GM19043 (cell line): ENCODE results near the gene SSBP4.

Experiments
- ATAC-seq: cut with Tn5 transposase; IDR thresholded peaks from one replicate; pipeline ENCODE4 v1.9.1; 2021; ENCODE audit warnings: low read depth; ENCODE audit not compliant: unreplicated experiment

Gene SSBP4

DNA sequence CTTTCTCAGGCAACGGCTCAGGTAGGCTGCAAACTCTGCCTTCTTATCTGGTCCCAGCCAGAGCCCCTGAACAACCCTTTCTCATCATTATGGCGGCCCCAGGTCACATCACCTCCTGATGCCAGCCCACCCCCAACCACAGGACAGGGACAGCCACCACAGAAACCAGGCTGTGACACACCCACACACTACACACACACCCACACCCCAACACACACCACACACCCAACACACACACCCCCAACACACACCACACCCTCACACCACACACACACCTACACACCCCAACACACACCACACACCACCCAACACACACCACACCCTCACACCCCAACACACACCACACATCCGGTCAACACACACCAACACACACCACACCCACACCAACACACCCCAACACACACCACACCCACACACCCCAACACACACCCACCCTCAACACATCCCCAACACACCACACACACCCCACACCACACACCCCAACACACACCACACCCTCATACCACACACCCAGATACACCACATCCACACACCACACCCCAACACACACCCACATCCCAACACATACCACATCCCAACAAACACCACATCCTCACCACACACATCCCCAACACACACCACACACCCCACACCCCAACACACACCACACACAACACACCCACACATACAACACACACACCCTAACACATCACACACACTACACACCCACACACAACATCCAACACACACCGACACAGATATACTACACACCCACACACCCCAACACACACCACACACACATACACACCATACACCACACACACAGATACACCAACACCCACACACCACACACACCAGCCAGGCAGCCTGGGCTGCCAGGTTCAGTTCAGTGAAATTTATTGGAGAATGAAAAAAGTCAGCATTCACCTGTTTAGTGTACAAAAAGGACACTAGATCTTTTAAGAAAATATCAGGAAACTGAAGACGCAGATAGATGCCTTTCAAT, 22.9 kb downstream of the SSBP4 start:
- no peak for ATAC-seq

DNA sequence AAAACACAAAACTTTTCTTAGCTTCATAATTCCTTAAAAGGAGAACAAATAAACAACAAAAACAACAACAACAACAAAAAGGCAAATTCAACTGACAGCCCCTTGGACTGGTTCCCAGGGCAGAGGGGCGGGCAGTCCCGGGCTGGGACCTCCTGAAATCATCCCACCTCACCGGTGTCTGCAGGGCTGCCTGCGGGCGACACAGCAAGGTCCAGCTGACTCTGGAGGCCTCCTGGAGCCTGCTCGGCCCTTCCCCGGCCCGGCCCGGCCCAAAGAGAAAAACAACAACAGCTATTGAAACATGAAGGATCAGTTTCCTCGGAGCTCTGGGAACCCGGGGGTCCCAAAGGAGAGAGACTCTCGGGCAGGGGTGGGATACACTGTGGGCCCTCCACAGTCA, 23.7 kb downstream of the SSBP4 start:
- ATAC-seq, result no peak

DNA sequence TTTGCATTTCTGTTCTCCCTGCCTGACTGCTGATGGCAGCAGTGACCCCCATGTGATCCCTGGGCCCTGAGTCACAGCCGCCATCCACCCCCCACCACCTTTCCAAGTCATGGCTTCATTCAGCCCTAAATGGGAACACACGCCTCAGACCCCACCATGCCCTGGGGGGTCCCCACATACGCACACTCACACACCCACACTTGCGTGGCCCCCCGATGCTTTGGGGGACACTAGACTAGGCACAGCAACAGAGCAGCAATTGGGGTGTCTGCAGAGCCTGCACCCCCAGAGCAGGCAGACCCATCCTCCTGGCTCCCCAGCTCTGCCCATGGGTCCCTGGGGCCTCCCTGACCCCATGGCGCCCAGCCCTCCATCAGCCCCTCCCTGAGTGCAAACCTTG, 24.2 kb downstream of the SSBP4 start:
- ATAC-seq, result no peak

DNA sequence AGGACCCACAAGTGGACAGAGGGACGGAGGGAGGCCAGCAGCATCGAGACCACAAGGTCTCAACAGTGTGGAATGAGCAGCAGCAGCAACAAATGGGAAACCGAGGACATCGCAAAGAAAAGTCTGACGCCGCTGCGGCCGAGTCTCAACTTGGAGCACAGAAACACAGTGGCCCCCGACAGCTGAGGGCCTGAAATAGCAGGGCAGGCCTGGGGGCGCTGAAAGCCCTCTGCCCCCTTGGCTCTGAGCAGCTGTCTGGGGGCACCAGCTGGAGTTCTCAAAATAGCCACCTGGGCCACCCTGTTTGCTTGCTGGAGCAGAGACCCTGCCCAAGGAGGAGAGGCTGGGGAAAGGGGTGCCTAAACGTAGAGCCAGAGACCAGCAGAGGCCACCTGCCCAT, 24.6 kb downstream of the SSBP4 start:
- ATAC-seq, result no peak

DNA sequence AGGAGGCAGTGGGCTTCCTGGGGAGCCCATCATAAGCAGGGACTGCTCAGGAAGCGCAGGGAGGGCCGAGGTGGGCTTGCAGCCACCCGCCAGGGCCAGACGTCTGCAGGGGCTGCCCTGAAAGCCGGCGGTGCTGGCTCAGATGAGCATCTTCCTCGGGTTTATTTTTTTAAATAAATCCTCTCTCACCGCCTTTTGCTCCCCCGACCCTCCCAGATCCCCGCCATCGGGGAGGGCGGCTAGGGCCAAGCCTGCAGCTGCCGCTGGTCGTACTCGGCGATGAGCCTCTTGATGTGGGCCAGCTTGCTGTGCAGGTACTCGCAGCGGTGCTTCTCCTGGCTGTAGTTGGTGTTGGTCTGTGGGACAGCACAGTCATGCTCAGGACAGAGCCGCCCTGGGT, 25.3 kb downstream of the SSBP4 start:
- ATAC-seq, result no peak

DNA sequence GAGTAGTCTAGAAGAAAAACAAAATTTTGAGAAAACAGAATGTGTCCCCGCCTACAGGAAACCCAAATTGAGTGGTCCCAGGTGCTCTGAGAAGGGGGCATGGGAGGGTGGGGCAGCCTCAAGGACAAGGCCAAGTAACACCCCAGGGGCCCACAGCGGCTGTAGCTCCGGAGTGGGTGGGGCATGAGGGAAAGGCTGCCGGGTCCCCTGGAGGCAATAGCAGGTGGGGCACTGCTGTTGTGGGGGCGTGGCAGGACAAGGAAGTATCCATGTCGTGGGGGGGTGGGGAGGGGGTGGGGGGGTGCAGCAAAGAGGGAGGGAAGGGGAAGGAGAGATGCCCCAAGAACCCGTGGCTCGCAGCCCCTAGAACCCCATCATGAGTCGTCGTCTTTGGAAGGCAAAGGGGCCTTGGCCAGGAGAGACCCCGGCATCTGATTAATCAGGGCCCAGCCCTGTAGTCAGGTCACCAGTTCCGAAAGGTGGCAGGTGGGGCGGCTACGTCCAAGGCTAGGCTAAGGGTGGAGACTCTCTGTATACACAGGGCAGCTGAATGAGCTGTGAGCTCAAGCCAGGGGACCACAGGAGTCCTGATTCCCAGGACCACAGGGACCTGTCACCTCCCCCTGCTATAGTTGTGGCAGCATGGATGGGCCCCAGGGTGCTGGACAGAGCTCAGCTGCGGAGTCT, 26.2 kb downstream of the SSBP4 start:
- no peak for ATAC-seq

DNA sequence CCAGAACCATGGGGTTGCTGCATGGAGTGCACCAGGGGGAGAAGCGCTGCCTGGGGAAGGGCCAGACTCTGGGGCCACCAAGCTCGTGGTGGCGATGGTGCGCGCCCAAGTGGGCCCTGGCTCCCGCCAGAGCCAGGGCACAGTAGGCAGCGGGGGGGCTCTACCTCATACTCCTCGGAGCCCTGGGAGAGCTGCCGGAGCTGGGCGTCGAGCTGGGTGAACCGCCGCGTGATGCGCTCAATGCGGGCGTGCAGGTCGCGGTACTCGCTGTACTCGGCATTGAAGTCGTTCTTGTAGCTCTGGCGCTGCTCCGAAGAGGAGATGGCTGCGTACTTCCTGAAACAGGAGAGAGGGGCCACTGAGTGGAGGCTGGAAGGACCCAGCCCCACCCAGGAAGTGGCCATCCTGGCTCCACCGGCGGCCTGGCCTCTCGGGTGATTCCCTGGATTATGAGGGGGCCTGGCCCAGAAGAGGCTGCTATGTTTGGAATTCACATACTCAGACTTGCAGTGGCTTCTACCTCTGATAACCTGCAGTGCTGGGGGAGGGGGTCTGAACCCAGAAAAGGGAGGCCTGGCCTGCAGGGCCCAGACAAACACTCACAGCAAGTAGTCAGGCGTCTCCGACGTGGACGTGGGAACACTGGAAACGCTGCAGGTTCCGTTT, 27.1 kb downstream of the SSBP4 start:
- no peak for ATAC-seq

DNA sequence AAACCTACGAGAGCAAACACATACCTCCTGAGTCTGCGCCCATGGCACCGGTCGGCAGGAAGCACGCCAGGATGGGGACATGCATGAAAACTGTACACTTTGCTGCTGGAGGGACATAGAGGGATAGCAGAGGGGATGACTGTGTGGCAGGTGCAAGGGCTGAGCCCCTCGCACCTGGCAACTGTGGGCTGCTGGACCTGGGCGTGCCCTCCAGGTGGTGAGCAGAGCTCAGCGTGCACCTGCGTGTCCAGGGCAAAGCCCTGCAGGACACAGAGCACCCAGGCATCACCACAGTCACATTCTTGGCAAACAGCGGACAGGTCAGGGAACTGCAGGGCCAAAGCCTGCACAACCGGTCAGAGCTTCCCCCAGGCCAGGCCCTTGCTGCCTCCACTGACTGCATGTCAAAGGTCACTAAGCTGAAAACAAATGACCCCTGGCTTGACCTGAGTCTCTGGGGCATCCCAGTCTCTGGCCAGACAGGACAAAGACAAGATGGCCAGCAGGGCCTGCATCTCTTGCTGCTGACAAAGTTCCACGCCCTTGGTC, 27.7 kb downstream of the SSBP4 start:
- no peak for ATAC-seq

DNA sequence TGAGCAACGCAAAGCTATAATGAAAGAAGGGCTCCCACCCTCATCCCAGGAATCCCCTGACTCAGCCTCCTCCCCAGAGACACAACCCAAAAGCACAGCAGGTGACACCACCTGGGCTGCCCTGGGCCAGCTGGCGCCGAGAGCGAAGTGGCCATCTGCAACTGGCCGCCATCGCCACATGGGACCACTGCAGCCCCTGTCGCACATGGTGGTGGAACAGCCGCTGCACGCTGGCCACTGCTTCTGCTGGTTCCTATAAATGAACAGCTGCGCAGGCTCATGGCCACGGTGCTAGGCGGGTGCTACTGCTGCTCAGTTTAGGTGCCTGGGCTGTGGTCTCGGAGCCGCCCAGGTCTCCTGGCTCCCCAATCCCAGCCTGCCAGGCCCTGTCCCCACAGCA, 30.4 kb downstream of the SSBP4 start:
- no peak for ATAC-seq

DNA sequence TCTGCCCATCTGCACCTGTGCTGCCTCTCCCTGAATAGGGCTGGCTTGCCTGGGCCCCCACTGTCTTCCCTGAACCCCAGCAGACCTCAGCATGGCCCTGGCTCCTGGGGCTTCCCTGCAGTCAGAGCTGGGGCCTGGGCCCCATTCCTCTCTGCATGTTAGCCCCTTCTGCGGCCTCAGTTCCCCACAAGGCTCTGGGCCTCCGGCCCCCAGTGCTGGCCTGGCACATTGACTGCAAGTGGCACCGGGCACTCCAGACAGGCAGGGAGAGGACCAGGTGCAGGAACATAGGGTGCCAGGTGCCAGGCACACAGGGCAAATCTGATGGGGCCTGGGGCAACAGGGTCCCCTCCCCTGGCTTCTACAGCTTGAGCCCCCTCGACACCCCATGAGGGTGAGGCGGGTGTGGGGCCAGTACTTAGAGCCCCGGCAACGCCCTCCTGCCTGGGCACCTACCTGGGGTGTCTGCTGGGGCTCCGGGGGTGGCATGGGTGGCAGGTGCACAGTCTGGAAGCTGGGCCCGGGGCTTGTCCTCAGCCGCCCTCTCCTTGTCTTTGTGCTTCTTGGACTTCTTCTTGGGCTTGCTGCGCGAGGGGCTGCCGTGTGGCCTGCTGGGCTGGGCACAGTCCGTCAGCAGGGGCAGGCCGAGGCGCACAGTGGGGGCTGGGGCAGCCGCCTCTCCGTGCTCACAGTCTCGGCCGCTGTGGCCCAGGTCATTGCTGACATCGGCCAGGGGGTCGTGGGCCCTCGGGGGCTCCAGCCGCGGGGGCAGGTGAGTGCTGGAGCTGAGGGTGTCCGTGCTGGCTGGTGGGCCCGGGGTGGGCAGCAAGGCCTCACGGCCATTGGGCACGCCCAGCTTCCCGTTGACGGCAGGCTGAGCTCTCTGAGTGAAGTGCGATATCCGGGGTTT, 31.1 kb downstream of the SSBP4 start:
- ATAC-seq, result no peak

DNA sequence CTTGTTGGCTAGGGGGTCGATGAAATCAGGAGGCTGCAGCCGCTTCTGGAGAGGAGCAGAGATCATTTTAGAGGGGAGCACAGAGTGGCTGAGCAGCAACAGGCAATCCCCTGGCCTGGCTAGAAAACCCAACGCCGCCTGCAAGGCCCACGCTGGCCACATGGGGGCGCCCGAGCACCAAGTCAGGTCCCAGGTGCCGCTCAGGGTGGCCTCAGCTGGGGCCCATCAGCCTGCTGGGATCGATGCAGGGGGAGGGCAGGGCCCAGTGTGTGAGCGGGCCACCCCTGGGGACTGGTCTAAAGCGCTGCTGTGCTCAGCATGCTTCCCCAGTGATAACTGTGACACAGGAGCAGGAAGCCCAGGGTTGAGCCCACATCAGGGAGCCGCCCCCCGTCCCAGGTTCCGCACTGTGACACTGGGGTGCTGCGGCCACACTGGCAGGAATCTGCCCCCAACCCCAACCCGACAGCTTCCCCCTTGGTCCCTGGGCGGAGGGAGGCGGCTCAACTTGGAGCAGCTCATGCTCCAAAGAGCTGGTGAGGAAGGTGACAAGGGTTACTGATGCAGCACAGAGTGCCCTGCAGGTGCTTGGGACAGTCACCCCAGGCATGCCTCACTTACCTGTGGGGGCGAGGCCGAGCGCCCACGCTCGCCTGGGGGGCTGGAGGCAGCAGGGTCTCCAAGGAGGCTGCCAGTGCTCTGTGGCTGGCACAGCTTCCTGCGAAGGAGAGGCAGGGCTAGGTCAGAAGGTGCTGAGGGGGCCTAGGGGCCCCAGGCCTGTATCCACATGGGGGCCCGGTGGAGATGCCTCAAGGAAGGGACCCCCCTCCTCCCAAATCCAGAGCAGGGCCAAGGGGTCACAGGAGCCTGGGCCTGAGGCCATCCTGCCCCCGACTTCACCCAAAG, 32.0 kb downstream of the SSBP4 start:
- no peak for ATAC-seq

DNA sequence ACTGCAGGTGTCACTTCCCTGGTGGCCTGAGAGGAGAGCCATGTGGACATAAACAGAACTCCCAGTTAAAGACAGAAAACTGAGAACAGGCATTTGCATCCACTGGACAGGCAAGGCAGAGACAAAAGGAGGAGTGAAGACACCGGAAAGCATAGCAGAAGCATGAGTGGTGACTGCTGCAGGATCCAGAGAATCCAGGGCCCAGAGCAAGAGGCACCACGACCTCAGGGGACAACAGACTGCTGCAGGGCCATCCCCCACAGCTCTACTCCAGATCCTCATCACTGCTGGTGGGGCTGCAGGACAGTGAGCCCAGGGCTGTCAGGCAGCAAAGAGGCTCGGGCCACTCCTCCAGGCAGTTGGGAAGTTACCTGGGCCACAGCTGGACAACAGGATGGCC, 33.2 kb downstream of the SSBP4 start:
- ATAC-seq, result no peak

DNA sequence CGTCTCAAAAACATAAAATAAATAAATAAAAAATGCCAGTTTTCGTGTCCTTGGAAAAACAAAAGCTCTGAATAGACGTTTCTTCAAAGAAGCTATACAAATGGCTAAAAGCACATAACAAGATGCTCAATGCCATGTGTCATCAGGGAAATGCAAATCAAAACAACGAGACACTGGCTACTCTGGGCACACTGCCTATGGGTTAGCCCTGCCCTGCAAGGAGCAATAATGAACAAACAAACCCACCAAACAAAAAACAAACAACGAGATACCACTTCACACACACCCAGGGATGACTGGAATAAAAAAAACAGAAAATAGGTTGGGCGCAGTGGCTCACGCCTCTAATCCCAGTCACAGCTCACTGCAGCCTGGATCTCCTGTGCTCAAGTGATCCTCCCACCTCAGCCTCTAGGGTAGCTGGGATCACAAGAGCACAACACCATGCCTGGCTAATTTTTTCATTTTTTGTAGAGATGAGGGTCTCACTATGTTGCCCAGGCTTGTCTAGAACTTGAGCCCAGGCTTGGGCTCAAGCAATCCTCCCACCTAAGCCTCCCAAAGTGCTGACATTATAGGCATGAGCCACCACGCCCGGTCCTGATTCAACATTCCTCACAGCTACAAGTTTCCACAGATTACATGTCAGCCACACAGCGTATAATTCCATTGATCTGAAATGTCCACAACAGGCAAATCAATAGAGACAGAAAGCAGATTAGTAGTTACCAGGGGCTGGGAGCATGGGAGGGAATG, 34.2 kb downstream of the SSBP4 start:
- no peak for ATAC-seq

DNA sequence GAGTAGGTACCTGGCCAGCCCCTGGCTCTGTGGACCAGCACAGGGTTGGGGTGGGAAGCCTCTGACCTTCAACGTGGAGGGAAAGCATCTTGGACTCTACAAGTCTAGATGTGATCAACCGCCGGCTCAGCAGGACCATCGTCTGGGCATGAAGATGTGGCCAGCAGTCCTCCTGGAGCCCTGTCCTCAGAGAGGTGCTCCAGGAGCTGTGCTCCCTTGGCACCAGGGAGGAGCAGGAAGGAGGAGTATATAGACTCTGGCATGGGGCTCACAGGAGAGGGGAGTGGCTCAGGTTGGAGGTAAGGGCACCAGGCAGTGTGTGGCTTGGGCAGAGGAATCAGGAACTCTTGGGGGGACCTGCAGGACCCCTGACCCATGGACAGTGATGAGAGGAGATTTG, 37.1 kb downstream of the SSBP4 start:
- no peak for ATAC-seq

DNA sequence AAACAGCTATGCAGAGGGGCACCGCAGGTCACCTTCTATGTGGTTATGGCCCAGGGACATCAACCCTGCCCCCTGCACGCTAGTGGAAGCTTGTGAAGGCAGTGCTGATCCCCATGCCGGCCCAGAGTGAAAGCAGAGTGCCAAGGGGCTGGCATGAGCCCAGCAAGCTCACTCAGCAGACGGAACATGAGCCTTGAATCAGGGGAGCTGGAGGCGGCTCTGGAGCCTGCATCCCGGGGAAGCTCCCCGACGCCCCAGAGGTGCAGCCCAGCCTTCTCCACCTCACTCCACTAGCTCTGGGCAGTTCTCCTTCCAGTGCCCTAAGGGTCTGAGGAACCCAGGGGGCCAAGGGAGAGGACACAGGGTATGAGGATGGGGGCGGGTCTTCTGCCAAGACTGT, 37.8 kb downstream of the SSBP4 start:
- ATAC-seq, result no peak

DNA sequence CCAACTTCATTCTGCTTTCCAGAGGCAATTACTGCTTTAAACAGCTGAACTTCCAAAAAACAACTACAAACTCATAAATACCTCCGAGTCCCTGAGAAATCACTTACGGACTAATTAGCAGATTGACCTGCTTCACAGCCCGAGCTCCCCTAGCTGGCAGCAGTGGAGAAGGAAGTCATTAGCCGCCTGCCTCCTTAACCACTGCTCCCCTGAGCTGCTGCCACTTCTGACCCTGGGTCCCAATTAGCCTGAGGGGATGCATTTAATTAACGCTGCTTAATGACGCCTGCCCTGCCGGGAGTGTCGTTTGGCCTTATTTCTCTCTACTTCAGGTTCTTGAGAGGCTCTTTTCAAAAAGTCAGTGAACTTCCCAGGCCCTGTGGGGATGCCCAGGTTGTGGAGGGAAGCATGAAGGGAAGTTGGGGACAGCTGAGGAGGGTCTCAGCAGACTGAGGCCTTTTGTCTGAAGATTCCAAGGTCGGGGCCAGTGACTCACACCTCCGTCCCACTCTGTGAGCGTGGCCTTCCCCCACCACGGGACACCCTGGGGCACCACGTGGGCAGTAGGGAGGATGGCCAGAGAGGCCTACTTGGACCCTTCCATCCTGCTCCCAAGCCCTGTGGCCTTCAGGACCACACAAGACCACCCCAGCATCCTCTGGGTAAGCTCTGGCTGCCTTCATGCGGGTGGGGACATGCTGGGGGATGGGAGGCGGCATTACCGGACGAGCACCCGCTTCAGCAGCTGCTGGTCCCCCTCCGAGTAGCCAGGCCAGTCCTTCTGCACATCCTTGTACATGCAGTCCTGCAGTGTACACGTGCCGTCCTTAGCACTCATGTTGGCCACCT, 38.5 kb downstream of the SSBP4 start:
- no peak for ATAC-seq

DNA sequence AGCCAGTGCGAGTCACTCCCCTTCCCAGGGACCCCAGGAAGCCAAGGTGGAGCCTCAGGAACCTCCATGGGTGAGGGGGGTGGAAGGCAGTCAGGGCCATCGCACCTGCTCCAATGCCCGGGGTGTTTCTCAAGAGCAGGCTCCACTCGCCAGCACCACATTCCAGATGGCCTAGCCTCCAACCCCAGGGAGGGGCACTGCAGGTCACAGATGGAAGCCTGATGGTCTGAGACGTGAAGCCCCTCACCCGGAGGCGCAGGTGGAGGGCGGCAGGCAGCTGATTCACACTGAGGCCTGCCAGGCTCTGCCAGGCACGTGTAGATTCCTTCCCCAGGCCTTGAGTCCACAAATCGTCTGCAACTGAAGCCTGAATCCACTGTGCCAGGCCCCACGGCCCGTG, 41.7 kb downstream of the SSBP4 start:
- no peak for ATAC-seq
